ENCODE results near the gene RAB40B.
"Not testable (repeated sequence)": the region's sequence is repeated elsewhere in the genome, so short reads cannot be mapped to it uniquely, and the experiment has no call there.

The RAB40B gene

GRCh38 chr17:82698065-82698973 is at the start of gene RAB40B:
TSS of gene RAB40B (minus strand) at chr17:82698698. CDS start at chr17:82698596, 102 bp downstream.
- TF ChIP-seq POLR2A (IDR thresholded peaks at IDR 0.05; ENCODE audit: low read length) (no peak), GATA1 (IDR thresholded peaks at IDR 0.05; ENCODE audit: low read depth, low read length) (no peak)

GRCh38 chr17:82745524-82745923 is 47.0 kb upstream of the RAB40B start:
- no peak for DNase-seq
- TF ChIP-seq GATA1 (IDR thresholded peaks at IDR 0.05; ENCODE audit: low read depth, low read length) (no peak), POLR2A (IDR thresholded peaks at IDR 0.05; ENCODE audit: low read length) (peak; percentile 1)

More at GRCh38 chr17:82698065-82698973, at the start of gene RAB40B:
- DNase-seq, result peak; percentile 95 to 96

- DNase-seq, result not testable (repeated sequence)
Measured at GRCh38 chr17:82744736-82745135, 46.2 kb upstream of the RAB40B start.

- TF ChIP-seq GATA1 (IDR thresholded peaks at IDR 0.05; ENCODE audit: low read depth, low read length) (no peak), POLR2A (IDR thresholded peaks at IDR 0.05; ENCODE audit: low read length) (no peak)
- DNase-seq, result no peak
Measured at GRCh38 chr17:82743344-82744219, 45.1 kb upstream of the RAB40B start.

- no peak for TF ChIP-seq GATA1 (IDR thresholded peaks at IDR 0.05; ENCODE audit: low read depth, low read length)
- TF ChIP-seq POLR2A (IDR thresholded peaks at IDR 0.05; ENCODE audit: low read length), result no peak
- DNase-seq, result peak; percentile 77 to 84
Measured at GRCh38 chr17:82740906-82741759, 42.6 kb upstream of the RAB40B start.

- TF ChIP-seq POLR2A (IDR thresholded peaks at IDR 0.05; ENCODE audit: low read length) (peak; percentile 36), GATA1 (IDR thresholded peaks at IDR 0.05; ENCODE audit: low read depth, low read length) (no peak)
- peak; percentile 81 to 90 for DNase-seq
Measured at GRCh38 chr17:82737967-82738877, 39.7 kb upstream of the RAB40B start.

GRCh38 chr17:82736511-82737185 is 38.1 kb upstream of the RAB40B start:
- TF ChIP-seq POLR2A (IDR thresholded peaks at IDR 0.05; ENCODE audit: low read length), result no peak
- no peak for TF ChIP-seq GATA1 (IDR thresholded peaks at IDR 0.05; ENCODE audit: low read depth, low read length)
- DNase-seq, result no peak

- TF ChIP-seq POLR2A (IDR thresholded peaks at IDR 0.05; ENCODE audit: low read length) (peak; percentile 43), GATA1 (IDR thresholded peaks at IDR 0.05; ENCODE audit: low read depth, low read length) (no peak)
- peak; percentile 80 to 82 for DNase-seq
Measured at GRCh38 chr17:82734987-82735866, 36.7 kb upstream of the RAB40B start, which contains the start of gene FN3K. TSS of gene FN3K (plus strand) at chr17:82735615. CDS start at chr17:82735637, 22 bp downstream.

- TF ChIP-seq GATA1 (IDR thresholded peaks at IDR 0.05; ENCODE audit: low read depth, low read length) (no peak), POLR2A (IDR thresholded peaks at IDR 0.05; ENCODE audit: low read length) (no peak)
- DNase-seq, result no peak
Measured at GRCh38 chr17:82732118-82732743, 33.7 kb upstream of the RAB40B start.

- no peak for TF ChIP-seq POLR2A (IDR thresholded peaks at IDR 0.05; ENCODE audit: low read length)
- TF ChIP-seq GATA1 (IDR thresholded peaks at IDR 0.05; ENCODE audit: low read depth, low read length), result no peak
- no peak for DNase-seq
Measured at GRCh38 chr17:82729479-82730260, 31.2 kb upstream of the RAB40B start.

Measured in erythroblast (primary cell).